ENCODE results near the gene SLC25A43.
"Not testable (repeated sequence)": the region's sequence is repeated elsewhere in the genome, so short reads cannot be mapped to it uniquely, and the experiment has no call there.

Gene SLC25A43

DNA sequence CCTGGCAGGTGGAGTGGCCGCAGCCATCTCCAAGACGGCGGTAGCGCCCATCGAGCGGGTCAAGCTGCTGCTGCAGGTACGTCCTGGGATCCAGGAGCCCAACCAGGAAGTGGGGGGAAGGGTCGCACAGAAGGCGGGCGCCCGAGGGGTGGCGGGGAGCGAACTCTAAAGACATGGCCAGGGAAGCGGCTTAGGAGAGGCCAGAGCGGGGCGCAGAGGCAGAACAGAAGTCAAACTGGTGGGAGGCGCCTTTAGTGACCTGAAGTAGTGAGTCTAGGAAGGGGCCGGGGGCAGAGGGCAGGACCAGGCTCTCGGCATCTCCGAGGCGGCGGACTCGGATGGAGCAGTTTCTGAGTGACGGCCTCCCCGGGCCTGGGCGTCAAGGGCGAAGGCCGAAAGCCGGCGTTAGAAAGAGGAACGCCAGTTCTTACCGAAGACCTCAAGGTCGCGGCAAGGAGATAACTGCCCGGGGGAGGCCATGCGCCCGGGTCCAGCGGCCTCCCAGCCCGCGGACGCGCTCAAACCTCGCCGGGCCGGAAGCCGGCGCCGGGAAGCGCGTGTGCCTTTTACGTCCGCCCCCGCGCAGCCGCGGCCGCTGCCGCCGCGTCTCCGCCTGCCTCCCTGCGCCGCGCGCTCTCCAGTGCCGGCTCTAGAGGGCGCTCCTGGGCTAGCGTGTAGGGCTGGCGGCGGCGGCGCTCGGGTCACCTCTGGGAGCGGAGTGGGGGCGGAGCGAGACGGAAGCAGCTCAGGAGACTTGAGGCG lies 69.6 kb downstream of the SLC25A43 start:
- peak; percentile 90 for DNase-seq

DNA sequence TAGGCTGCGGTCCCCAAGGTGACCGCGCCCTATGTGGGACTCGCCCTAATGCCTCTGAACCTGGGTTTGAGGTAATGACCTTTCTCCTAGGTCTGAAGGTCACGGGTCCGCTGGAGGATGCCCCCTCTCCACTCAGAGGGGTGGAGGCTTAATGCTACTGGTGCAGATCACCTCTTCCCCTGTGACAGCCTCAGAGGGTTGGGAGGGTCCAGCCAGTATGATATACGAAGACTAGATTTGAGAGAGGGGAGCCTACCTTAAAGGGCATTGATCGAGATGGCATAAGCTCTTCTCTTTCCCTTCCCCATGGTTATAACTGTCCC lies 70.1 kb downstream of the SLC25A43 start:
- no peak for DNase-seq

DNA sequence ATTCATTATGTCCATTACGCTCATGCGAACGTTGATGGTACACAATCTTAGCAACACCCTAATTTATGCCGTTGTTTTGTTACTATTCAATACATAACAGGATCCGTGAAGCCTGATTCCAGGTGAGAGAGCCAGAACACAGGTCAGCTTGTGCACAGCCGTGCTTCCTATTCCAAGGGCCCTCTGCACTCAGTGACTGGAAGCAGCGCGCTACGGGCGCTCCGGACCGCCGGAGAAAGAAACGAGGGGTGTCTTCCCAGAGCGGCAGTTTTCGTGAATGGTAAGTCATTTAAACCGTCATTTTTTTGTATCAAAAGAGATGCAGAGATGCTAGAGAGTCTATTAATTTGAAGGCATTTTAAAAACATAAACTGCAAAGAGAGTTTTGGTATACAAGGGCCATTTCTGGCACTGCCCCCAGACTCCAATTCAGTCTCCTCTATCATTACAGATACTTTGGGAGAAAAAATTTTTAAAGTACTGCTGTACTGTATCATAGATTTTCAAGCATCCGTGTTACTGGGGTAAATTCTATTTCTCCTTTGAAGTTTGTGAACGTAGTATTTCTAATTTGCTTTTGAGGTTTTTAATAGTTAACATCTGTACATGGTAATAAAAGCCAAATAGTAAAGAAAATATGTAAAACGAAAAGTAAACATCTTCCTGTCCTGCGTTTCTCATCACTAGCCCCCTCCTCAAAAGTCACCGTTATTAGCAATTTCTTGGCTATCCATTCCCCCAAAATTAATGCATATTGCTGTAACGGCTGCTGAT lies 75.7 kb downstream of the SLC25A43 start:
- no peak for DNase-seq

DNA sequence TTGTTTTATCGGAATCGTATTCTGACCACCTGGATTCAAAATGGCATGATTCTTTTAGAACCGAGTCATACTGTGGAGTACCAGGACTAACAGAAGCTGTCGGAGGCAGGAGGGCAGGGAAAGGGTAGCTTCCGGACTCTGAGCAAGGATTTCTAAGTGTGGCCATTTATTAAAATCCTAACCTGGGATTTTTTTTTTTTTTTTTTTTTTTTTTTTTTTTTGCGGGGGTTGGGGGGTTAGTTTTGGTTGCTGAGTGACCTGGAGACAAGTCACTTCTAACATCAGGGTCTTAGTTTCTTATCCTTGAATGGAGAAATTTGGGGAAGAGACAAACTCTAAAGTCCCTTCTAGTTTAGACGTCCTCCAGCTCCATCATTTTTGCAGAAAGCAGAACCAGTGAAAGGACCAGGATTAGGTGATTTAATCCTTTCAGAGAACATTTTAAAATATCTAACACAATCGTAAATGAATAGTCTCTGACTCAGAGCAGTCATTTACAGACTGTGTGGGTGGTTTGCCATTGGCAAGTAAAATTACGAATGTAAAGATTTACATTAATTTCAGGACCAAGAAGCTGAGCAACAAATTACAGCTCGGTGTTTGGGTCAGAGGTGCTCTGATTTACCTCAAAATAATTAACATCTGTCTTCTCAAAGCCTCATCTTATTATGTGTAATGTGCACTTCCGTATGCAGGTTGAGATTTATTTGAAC lies 76.4 kb downstream of the SLC25A43 start:
- no peak for DNase-seq

DNA sequence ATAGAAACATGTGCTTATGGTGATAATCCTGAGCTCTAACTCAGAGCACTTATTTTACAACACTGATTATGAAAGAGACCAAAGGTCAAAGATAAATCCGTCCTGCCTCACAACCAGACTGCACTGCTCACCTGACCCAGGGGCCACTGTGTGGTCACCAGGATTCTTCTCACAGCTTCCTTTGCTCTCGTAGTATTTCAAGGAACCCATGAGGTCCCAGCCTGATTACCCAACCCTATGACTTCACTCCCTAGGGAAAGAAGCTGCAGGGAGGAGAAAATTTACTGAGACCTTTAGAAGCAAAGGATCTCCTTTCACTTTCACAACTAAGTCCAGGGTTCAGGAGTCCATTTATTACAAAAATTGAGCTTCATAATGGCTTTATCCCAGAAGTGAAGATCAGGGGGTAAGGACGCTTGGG lies 78.7 kb downstream of the SLC25A43 start:
- DNase-seq = no peak

DNA sequence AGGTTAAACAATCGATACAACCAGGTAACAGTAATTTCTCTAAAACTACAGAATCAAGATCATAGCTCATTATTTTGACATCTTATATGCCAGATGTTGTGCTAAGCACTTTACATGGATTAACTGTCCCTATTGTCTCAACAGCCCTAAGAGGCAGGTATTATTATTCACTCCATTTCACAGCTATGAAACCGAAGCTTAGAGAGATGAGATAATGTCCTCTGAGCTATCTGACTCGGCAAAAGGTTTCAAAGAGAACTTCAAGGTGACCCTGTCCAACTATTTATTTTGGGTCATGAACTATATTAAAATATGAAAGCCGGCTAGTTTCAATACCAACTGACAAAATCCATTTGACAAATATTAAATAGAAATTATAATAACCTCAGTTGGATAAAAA lies 79.4 kb downstream of the SLC25A43 start:
- no peak for DNase-seq

DNA sequence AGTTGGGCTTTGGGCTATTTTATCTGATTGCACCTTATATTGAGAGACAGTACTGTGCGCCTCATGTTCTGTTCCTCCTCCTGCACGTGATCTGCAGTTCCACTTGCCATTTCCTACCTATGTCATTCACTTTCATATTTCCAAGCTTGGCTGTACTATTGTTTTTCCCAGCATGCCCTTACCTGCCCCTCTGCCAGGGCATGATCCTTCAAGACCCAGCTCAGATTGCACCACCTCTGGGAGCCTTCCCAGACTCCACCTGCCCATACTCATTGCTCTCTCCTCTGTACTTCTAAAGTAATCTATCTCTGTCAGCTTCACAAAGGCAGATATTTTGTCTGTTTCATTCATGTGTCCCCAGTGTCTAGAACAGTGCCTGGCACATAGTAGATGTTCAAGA lies 80.7 kb downstream of the SLC25A43 start:
- DNase-seq = no peak

DNA sequence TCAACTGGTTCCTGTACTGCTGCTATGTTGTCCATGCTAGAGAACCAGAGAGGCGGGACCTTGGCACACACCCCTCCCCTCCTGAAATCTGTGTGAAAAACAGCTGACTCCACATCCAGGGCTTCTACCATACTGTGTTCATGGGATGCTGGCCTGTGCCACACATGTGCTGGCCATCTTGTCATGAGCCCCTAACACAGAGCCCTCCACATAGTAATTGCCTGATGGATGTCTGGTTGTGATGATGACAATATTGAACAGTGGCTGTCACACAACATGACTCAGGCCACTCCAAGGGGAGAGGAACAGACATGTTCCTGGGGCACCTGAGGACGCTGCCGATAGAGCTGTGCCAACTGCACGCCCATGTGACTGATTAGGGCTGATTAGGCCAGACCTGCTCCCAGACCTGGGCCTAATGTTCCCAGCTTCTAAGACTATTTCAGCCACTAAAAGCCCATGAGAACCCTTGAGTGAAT lies 82.2 kb downstream of the SLC25A43 start:
- no peak for DNase-seq

DNA sequence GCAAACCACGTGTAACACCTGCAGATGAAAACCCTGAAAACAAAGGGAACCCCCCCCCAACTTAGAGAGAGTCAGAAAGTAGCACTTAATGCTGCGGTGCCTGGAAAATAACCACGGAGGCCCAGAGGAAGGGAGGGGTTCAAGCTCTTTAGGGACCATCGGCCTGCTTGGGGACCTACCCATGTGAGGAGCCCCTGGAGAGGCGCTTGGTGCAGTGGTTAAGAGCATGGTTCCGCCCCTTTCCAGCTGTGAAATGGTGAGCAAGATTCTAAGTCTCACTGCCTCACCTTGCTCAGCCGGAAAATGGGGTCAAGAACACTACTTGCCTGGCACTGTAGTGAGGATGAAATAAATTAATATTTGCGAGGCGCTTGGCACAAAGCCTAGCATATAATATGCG lies 82.9 kb downstream of the SLC25A43 start:
- DNase-seq = no peak

DNA sequence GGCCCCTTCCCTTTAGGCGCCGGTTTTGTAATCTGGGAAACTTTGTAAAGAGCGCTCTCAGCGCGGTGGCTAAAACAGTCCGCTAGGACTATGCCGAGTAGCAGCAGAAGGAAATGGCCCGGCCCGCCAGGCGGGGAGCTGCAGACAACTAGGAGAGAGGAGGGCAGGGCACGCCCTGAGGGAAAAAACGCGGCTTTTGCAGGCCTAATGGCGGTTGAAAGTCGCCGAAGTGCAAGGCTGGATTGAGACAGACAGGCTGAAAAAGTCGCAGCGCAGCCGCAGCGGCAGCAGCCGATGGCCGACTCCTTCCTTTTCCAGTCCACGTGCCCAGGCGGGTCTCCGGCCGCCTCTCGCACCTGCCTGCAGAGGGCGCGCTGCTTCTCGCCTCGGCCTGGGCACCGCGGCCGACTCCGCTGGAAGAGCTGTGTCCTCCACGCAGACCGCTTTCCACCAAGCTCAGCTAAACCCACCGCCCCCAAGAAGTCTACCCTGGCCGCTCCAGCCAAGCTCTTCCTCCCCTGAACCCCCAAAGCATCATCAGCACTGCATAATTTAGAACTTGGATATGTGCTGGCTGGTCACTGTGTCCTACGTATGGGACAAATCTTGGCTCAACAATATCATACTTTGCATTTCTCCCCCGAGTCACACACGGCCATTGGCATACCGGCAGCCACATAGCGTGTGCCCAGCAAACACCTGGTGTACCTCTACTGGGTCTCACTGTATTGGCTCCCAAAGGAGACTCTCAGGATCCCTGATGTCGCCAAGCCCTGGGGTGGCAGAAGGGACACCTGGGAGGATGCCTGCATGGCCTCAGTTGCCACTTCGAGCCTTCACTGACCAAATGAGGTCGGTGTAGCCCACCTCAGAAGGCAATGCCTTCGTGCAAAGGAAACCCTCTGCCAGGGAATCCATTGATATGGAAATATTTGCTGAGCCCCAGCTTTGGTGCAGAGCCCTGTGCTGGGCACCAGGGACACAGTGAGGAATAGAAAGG lies 83.6 kb downstream of the SLC25A43 start:
- DNase-seq = peak; percentile 78

DNA sequence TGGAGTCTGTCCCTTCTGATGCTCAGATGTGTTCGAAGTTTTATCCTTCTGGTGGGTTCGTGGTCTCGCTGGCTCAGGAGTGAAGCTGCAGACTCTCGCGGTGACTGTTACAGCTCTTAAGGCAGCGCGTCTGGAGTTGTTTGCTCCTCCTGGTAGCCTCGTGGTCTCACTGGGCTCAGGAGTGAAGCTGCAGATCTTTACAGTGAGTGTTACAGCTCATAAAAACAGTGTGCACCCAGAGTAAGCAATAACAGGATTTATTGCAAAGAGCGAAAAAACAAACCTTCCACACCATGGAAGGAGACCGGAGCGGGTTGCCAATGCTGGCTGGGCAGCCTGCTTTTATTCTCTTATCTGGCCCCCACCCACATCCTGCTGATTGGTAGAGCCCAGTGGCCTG lies 87.6 kb downstream of the SLC25A43 start:
- no peak for DNase-seq

DNA sequence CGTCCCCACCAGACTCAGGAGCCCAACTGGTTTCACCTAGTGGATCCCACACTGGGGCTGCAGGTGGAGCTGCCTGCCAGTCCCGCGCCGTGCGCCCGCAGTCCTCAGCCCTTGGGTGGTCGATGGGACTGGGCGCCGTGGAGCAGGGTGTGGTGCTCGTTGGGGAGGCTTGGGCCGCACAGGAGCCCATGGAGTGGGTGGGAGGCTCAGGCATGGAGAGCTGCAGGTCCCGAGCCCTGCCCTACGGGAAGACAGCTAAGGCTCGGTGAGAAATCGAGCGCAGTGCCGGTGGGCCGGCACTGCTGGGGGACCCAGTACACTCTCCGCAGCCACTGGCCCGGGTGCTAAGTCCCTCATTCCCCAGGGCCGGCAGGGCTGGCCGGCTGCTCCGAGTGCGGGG lies 88.6 kb downstream of the SLC25A43 start:
- not testable (repeated sequence) for DNase-seq

DNA sequence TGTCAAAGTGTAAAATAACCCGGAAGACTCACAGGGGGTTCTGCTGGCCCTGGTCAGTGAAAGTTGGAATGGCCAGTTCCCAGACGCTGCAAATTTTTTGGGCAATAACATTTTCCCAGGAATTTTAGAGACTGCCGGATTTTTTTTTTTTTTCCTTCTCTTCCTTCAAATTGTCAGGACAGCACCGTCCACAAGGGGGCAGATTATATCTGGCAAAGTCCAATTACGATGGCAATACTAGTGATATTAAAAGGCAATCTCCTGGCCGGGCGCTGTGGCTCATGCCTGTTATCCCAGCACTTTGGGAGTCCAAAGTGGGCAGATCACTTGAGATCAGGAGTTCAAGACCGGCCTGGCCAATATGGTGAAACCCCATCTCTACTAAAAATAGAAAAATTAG lies 89.6 kb downstream of the SLC25A43 start:
- DNase-seq = peak; percentile 50

DNA sequence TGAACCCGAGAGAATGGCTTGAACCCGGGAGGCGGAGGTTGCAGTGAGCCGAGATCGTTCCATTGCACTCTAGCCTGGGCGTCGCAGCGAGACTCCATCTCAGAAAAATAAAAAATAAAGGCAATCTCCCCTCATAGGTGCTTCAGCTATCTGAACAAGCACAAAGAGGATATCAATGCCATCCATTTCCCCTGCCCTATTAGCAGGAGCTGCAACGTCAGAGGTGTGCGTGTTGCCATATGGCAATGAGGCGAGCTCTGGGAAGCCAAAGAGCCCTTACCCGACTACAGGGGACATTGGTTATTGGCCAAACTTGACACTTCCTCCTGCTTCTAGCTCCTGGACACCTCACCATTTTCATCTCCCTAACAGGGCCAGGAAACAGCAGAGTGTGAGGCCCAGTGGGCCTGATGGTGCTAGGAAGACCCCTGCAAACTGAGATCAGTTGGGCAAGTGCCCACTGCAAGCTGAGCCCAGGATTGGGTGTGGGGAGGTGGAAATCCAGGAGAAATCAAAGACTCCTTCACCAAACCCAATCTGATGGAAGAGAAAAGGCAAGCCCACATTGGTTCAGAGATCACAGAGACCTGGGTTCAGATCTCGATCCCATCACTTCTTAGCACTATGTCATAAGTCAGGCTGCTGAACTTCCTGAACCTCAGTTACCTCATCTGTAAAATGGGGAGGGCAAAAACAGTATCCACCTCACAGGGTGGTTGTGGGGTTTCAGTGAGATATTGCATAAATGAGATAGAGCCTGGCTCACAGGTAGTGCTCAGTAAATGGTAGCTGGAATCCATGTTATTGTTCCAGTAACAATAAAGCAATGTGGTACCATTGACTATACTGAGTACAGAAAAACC lies 90.3 kb downstream of the SLC25A43 start:
- no peak for DNase-seq

DNA sequence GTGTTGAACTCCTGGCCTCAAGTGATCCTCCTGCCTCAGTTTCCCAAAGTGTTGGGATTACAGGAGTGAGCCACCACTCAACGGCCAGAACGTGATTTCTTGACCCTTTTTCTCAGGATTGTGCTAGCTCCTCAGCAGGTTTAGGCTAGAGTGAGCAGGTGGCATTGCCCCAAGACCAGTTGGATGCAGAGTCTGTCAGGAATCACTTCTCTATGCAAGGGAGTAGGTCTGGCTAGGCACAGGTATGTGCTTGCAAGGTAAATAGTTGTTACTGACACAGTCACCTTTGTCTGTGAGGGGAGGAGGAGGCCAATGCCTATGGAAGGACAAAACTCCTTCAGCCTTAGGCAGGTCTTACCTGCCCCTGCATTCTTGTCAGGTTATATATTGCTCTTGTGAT lies 93.3 kb downstream of the SLC25A43 start:
- DNase-seq = no peak

DNA sequence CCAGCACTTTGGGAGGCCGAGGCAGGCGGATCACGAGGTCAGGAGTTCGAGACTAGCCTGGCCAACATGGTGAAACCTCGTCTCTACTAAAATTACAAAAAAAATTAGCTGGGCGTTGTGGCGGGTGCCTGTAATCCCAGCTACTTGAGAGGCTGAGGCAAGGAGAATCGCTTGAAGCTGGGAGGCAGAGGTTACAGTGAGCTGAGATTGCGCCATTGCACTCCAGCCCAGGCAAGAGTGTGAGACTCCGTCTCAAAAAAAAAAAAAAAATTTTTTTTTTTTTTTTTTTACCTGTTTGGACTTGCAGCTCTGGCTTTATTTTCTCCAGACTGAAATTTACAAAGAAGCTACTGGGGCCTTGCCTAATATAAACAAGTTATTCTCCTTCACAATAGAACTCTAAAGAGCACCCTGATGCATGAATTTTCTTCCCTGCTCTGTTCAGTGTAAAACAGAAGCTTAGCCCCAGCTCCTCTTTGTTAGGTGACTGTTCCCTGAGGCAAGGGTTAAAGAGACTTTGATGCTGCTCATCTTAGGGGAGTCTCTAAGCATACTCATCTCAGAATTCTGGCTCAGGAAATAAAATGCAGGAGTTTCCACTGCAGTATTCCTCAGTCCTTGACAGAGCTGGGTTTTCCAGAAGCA lies 94.8 kb downstream of the SLC25A43 start:
- DNase-seq = not testable (repeated sequence)

DNA sequence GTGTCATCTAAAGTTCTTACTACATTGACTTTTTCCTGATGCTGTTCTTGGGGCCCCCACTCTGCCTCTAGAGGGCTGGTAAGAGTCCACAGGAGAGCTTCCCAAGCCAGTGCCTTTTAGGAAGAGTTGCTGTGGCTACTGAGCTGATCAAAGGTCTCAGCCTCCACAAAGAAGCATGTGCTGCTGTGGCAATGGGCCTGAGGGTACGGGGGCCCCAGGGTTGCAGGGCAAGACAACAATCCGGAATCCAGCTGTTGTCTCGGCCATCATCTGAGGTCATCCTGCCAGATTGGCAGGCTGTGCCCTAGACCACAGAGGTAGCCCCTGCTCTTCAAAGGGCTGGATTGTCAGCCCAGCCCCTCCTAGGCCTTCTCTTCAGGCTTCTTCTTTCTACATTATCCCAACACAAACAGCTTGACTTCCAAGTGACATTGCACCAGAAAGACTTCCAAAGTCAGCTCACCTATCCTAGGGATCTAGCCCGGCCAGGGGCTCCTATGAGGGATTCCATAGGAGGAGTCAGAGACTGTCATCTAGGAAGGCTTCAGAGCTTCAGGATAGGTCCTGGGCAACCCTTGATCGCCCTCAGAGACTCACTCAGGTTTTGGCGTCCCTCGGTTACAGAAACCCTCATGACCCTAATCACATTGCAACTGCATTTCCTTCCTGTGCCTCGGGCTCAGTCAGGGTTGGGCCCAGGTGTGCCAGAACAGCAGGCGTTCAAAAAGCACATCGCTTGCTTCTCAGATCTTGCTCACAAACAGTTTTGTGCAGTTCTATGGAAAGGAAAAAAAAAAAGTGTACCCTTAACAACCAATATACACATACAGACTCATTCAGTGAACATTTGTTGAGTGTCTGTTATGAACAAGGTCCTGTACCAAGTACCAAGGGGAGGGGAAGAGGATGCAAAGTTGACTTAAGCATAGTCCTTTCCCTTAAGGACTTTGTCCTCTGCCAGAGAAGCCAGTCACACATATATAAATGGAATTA lies 96.9 kb downstream of the SLC25A43 start:
- no peak for DNase-seq

DNA sequence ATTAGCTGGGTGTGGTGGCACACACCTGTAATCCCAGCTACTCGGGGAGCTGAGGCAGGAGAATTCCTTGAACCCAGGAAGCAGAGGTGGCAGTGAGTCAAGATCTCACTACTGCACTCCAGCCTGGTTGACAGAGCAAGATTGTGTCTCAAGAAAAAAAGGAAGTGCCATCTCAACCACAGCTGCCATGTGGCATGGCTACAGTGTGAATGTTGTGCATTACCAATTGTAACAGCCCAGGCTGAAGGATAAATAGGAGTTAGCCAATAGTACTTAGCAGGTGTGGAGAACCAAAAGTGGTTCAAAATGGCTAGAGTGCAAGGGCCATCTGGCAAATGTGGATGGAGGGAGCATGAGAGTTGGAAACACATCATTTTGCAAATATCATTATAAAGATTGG lies 98.0 kb downstream of the SLC25A43 start:
- DNase-seq = no peak

DNA sequence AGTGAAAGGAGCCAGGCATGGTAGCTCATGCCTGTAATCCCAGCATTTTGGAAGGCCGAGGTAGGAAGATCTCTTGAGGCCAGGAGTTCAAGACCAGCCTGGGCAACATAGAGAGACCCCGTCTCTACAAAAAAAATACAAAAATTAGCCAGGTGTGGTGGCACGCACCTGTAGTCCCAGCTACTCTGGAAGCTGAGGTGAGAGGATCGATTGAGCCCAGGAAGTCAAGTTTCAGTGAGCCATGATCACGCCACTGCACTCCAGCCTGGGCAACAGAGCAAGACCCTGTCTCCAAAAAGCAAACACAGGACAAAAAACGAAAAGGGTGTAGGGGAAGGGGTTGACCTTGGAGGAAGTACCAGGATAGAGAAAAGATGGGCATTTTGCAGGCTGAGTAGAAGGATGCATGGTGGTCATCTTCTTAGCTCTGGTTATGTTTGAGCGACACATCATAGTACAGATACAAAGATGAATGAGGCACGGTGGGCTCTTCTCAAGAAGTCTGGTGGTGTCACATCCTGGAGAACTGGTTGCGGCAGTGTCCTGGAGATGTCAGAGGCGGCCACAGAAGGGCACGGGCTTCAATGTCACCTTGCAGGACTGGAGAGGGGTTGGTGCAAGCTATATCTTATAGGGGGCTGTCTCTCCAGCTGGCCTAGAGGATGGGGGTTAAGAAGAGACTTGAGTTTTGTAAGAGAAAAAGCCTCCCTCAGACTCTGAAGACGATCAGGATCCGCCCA lies 101.1 kb downstream of the SLC25A43 start:
- DNase-seq = no peak

Measured in stimulated activated CD4-positive, alpha-beta T cell treated with anti-CD3 and anti-CD28 coated beads, Interleukin-15, amount 100 ng/mL, for 24 hours (primary cell).